ENCODE results near the gene CLCF1. TPM values are rescaled to one million over a fixed set of nuclear protein-coding genes. Genes with fewer than 3 reads are reported as not detected.

The CLCF1 gene
- total RNA-seq, 1 experiment from 2014 or later = 16.1 TPM

DNA sequence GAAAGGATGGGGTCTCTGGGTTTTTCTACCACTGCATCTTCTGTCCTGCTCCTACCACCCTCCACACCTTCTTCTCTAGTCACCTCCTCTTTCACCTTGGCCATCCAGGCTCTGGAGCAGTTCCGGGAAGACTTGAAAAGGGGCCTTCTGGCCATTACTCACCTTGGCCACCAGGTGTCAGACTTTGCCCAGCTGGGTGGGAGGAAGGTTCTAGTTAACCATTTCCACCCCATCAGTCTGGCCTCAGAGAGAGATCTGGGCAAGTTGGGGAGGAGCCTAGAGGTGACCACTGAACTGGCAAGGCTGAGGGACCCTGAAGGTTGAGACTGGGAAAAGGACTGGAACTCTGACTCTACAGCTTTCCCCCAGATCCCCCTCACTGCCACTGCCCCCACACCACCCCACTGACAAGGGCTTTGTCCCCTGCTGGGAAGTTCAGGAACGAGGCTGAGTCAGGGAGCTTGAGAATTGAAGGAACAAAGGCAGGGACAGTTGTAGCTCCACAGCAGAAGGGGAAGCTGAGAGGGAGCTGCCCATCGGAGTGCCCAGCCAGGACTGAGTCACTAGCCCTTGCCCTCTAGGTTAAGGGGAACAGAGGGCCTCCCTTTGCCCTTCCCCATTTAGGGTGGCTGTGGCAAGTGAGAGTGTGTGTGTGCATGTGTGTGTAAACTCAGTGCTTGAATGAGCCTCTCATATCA lies 16.4 kb downstream of the CLCF1 start:
- peak; percentile 86 for DNase-seq (ENCODE audit: low read depth)

DNA sequence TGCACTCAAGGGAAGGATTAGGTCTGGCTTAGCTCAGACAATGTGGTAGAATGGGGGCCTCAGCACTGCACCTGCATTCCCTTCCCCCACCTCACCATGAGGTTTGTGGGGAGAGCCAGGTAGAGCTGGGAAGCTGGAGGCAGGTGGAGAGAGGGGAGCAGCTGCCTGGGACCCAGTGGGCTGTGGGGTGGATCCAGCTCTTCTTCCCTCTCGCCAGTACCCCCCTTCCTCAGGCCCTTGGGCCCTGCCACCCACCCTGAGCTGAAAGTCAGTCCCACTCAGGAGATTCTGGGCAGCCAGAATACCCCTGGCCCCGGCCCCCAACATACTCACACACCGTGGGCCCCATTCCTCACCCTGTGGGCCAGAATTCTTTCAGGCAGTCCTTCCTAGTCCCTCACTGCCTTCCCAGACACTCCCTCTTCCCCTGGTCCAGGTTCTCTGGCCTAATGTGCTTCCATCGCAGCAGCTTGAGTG lies 17.0 kb downstream of the CLCF1 start:
- DNase-seq (ENCODE audit: low read depth) = no peak

DNA sequence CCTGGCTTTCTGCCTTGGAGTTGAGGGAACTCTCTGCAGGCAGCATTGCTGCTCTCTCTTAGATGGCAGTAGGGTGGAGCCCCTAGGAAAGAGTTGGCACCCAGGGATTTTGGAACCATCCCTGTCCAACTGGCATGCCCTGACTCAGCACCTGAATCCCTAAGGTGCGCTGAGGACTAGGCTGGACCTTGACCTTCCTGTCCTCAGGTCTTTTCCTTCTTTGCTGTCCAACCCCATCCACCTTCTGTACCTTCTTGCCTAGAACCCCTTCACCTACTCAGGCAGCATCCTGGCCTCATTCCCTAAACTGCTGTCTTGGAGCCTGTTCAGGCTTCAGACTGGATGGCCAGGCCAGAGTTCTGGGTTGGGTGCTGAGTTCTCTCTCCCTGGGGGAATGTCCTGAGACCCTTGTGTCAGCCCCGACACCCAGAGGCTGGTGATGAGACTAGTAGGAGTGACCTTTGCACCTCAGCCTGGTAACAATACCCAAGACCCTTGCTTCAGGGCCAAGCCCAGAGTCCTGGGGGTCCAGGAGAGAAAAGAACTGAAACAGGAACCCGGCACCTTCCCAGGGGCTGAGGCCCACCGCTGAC lies 17.5 kb downstream of the CLCF1 start:
- DNase-seq (ENCODE audit: low read depth) = no peak

DNA sequence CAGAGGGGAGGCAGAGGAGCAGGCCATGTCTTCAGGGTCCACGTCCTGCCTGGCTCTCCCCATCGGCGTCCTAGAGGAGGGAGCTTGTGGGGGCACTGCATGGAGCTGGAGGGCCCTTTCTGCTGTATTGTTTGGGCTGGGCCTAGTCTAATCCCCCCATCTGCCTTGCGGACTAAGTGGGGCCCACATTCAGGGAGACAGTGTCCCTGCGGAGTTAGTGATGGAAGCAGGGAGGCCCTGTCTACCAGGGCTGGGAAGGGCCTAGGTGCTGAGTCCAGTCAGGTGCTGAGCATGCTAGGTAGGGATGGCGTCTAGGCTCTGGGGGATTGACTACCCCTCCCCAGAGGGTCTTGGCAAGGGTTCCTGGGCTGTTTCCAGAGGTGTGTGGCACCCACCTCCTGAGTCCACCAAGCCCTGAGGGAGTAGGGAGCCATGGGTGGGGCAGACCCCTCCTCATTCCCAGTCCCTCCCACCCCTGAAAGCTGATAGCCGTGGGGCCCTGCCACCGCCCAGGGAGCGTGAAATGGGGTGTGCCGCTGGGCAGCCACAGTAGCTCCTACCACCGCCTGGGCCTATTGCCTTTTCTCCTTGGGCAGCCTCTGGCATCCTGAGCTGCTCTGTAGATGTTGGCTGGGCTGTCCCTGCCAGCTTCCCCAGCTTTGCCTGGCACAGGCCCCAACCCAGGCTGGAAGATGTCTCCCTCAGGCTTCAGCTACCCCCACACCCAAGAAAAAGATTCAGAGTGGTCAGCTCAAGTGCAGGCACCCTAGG lies 18.2 kb downstream of the CLCF1 start:
- DNase-seq (ENCODE audit: low read depth) = no peak

DNA sequence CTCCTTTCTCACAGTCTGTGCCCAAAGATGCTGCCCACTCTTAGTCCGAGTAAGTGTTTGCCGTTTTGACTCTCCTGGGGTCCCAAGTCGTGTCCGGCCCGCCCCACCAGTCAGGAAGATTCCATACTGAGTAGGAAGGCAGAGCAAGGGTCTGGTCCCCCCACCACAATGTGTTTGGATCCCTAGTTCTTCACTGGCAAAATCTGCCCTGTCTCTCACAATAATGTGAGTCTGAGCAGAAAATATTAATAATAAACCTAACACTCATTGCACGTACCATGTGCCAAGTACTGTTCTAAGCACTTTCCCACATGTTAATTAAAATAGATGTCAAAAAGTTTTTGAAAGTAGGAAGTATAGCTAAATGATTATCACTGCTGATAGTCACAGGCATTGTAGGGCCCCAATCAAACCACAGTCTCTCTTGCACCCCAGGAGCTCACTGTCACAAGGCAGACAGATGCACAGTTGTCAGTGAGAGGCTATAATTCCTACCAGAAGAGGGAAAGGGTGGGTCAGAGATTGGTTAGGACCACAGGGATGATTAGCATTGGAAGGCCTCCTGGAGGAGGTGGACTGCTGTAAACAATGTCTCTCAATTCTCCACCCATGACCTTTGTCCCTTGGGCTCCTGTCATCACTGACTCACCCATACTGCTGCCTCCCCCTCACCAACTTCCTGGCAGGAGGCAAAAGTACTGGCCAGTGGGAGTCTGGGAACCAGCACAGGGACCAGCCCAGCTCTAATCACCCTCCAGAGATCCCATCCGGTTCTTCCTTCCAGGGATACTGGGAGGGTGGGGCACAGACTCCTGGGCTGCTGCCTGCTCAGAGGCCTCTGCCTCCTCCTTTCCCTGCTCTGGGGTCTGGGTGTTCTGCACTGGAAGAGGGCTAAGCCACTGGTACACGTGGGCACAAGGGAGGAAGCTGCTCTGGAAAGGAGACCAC lies 19.0 kb downstream of the CLCF1 start:
- DNase-seq (ENCODE audit: low read depth) = peak; percentile 99

DNA sequence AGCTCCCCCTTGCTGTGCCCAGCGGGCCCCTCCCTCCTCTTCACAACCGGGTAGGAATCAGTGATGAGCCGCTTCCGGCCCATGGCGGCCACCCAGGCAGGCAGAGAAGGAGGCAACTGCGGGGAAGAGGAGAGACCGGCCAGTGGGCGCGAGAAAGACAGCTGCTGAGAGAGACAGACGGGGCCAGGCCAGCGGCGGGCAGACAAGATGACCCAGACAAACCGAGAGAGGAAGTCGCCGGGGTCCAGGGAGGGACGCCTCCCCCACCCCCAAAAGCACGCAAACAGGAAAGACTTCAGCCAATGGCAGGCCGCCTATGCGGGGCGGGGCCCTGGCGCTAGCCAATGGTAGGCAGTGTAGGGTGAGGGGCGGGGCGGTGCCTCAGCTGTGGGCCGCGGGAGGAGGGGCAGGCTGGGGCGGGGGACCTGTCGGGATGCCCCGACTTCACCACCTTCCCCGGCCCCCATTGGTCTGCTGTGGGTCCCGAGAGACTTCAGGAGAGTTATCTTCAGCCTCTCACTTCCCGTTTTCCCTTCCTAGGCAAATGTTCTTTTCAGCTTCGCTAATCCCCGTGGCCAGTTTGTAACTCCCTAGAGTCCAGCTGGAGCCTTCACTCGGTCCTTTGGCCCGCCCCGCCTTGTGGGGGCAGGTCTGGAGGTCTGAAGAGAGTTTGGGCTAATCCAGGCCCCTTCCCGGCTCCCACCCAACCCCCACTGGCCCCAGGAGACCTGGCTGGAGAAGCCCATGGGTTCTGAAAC lies 19.9 kb downstream of the CLCF1 start, which contains the start of gene POLD4:
Gene POLD4 (minus strand): TSS at position 230 of the 758 bp plus-strand sequence. CDS start 147 bp downstream, at position 83.
- peak; percentile 98 for DNase-seq (ENCODE audit: low read depth)

GRCh38 chr11:67352546-67353316 lies 20.7 kb downstream of the CLCF1 start:
- peak; percentile 63 for DNase-seq (ENCODE audit: low read depth)

DNA sequence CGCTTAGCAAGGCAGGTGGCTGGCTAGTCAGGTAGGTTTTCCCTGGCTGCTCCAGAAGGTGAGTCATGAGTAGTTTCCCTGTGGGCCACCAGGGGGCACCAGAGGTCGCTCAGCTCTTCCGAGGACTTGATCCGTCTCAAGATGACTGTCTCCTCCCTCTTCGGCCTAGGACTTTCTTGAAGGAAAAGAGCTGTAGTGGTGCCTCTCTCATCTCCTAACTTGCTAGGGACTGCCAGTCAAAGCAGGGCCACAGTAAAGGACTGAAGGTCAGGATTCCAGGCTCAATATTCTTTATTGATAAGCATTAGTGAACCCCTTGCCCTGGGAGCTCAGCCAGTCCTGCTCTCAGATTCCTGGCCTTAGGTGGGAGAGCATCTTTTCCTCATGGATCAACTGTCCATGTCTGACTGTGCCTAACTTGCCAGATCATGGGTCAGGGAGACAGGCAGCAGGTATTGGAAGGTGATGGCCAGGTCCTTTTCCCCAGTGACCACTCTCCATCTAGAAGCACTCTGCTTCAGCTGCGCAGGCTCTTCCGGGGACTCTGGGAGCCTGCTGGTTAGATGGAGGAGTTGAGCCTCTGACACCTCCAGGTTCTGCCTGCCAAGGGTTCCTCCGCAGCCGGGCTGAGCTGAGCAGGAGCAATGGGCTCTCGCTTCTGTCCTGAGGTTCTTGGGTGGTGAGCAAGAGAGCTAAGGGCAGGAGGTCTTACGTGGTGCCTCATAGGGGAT lies 22.0 kb downstream of the CLCF1 start:
- peak; percentile 71 for DNase-seq (ENCODE audit: low read depth)

GRCh38 chr11:67349928-67350465 lies 23.4 kb downstream of the CLCF1 start:
- DNase-seq (ENCODE audit: low read depth) = no peak

DNA sequence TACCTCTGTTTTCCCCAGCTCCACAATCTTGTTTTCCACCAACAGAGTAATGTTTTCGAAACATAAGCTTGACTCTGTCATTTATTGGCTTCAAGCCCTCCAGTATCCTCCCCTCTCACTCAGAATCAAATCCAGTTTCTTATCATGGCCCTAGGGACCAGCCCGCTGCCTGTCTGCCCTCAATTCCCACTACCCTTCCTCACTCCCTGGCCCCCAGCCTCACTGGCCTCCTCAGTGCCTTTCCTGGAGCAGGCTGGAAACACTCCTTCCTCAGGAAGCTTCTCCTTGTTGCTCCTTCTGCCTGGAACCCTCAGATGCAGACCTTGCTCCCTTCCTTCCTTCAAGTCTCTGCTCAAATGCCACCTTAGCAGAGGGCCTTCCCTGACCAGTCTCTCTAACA lies 23.9 kb downstream of the CLCF1 start:
- no peak for DNase-seq (ENCODE audit: low read depth)

GRCh38 chr11:67349036-67349435 lies 24.4 kb downstream of the CLCF1 start:
- DNase-seq (ENCODE audit: low read depth) = no peak

GRCh38 chr11:67347964-67348749 lies 25.2 kb downstream of the CLCF1 start:
- DNase-seq (ENCODE audit: low read depth) = no peak

DNA sequence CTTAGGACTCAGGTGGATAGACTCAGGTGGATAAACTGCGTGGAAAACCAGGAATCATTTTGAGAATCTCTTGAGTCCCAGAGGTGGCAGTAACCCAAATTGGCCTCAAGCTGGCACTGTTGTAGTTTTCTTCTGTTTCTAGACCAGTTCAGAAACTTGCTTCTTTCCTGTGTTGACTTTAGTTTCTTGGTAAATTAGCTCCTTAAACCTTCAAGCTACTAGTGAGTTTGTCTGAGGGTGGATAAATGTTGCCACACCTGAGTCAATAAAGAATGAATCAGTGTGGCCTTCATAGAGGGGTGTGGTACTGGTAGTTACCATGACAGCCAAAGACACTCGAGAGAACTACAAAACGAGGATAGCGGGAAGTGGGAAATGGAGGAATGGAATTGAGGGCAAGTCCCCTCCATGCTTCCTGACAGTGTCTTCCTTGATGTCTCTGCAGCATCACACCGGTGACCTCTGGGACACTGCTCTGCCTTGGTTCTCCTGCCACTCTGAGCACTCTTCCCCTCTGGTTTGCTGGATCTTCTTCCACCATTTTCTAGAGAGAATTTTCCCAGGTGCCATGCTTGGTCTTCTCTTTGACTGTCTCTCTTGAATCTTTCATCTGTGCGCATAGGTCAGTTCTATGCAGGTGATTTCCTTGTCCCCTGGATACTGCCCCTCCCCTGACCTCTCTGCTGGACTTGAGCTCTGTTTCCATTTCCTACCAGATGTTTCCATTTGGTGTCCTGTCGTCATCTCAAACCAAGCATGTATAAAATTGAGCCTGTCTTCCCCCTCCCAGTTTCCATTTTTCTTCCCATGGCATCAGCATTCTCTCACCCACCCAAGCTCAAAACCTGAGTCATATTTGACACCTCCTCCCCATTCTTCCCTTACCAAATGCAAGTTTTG lies 27.2 kb downstream of the CLCF1 start:
- peak; percentile 55 for DNase-seq (ENCODE audit: low read depth)

DNA sequence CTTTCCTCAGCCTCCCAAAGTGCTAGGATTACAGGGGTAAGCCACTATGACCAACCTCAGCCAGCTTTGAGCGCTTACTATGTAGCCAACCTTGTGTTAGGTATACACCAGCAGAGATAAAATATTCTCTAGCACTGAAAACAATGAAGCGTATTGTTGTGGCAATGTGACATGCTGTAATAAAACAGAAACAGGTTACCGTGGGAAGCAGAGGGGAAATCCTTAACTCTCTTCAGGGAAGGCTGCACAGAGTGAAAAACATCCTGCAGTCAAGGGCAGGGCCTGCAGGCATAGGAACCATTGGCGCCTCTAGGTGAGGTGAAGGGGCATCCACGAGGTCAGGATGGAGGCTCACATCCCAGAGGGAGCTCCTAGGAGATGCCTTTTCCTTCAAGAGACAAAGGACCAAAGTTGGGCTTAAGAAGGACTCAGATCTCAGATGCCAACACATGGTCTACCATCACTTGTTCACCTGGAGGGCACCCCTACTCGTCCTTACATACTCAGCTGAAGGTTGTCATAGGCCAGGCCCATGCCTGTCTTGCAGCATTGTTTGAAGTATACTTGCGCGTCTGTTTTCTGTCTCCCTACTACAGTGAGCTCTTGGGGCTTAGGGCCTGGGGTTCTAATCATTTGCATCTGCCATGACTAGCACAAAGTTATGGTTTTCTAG lies 28.0 kb downstream of the CLCF1 start:
- DNase-seq (ENCODE audit: low read depth) = no peak

GRCh38 chr11:67344264-67344663 lies 29.1 kb downstream of the CLCF1 start:
- no peak for DNase-seq (ENCODE audit: low read depth)

DNA sequence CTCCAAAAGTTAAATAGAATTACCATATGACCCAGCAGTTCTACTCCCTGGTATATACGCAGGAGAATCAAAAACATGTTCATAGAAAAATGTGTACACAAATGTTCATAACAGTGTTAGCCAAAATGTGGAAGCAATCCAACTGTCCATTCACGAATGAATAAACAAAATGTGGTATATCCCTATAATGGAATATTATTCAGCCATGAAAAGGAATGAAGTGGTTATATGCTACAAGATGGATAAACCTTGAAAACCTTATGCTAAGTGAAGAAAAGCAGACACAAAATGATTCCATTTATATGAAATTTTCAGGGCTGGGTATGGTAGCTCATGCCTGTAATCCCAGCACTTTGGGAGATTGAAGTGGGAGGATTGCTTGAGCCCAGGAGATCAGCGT lies 36.1 kb downstream of the CLCF1 start:
- no peak for DNase-seq (ENCODE audit: low read depth)
